Mucosa of gallbladder (tissue), 1 donor: Measurements from ENCODE around the gene PEAK1. TPM values are rescaled to one million over a fixed set of nuclear protein-coding genes. Genes with fewer than 3 reads are reported as not detected.

ENCODE experiments used
- DNase-seq: peaks from one replicate; pipeline ENCODE4 v3.0.0-alpha.2; 2020; ENCODE audit warnings: low spot score
- total RNA-seq: library from RNA; stranded (reverse); gene quantifications from one replicate; pipeline ENCODE4 v1.2.1, GENCODE V29; 2021
- donor health status: DM: no; HTN: no; CAD: no.

The PEAK1 gene
- total RNA-seq, 1 donor from 2014 or later: 62.1 TPM

- DNase-seq: no peak
Measured at GRCh38 chr15:77097921-77098320, 322.0 kb downstream of the PEAK1 start.

GRCh38 chr15:77097248-77097721 lies 322.6 kb downstream of the PEAK1 start:
- DNase-seq: no peak

- DNase-seq: no peak
Measured at GRCh38 chr15:77096541-77096940, 323.4 kb downstream of the PEAK1 start.

GRCh38 chr15:77096138-77096537 lies 323.8 kb downstream of the PEAK1 start:
- no peak for DNase-seq

- DNase-seq: no peak
Measured at GRCh38 chr15:77094397-77095030, 325.4 kb downstream of the PEAK1 start.

GRCh38 chr15:77093436-77093835 lies 326.5 kb downstream of the PEAK1 start:
- no peak for DNase-seq

- DNase-seq: no peak
Measured at GRCh38 chr15:77091097-77091496, 328.8 kb downstream of the PEAK1 start.

GRCh38 chr15:77087213-77087612 lies 332.7 kb downstream of the PEAK1 start:
- DNase-seq: no peak

- no peak for DNase-seq
Measured at GRCh38 chr15:77085297-77085696, 334.6 kb downstream of the PEAK1 start.

GRCh38 chr15:77084436-77084835 lies 335.5 kb downstream of the PEAK1 start:
- DNase-seq: no peak

- DNase-seq: peak; percentile 90
Measured at GRCh38 chr15:77083381-77084160, 336.3 kb downstream of the PEAK1 start.

GRCh38 chr15:77081971-77082370 lies 337.9 kb downstream of the PEAK1 start:
- DNase-seq: no peak

- DNase-seq: no peak
Measured at GRCh38 chr15:77076323-77076915, 343.5 kb downstream of the PEAK1 start.

GRCh38 chr15:77075528-77075927 lies 344.4 kb downstream of the PEAK1 start:
- DNase-seq: no peak

- no peak for DNase-seq
Measured at GRCh38 chr15:77074350-77074749, 345.6 kb downstream of the PEAK1 start.

- DNase-seq: no peak
Measured at GRCh38 chr15:77071305-77072223, 348.3 kb downstream of the PEAK1 start.

- DNase-seq: peak; percentile 93
Measured at GRCh38 chr15:77070495-77071304, 349.2 kb downstream of the PEAK1 start, which contains the start of gene TSPAN3. TSS of gene TSPAN3 (minus strand) at chr15:77071109. CDS start at chr15:77070954, 155 bp downstream.

- DNase-seq: no peak
Measured at GRCh38 chr15:77070180-77070494, 349.8 kb downstream of the PEAK1 start.

- DNase-seq: peak; percentile 53
Measured at GRCh38 chr15:77069521-77070121, 350.3 kb downstream of the PEAK1 start.

GRCh38 chr15:77068633-77069032 lies 351.3 kb downstream of the PEAK1 start:
- DNase-seq: no peak
